GM23248 (cell line): ENCODE measurements around the gene STK25. TPM values are rescaled to one million over a fixed set of nuclear protein-coding genes. Genes with fewer than 3 reads are reported as not detected.
"Not testable (repeated sequence)": the region's sequence is repeated elsewhere in the genome, so short reads cannot be mapped to it uniquely, and the experiment has no call there.

Experiments used
- DNase-seq: peaks from one replicate; pipeline ENCODE4 v3.0.0-alpha.2; 2015
- H2AFZ ChIP-seq: fragments of 200-600 bp; sonication (generic); 2 replicates; pipeline ENCODE4 v1.6.1; 2016; ENCODE audit warnings: antibody characterized with exemption
- H3F3A ChIP-seq: fragments of 200-600 bp; sonication (generic); 2 replicates; pipeline ENCODE4 v1.6.1; 2016; ENCODE audit warnings: mild to moderate bottlenecking, antibody characterized with exemption, mixed run types; ENCODE audit not compliant: insufficient read depth
- H3K27ac ChIP-seq: fragments of 200-600 bp; sonication (generic); 2 replicates; pipeline ENCODE4 v1.5.1; 2016; ENCODE audit warnings: mild to moderate bottlenecking
- H3K27me3 ChIP-seq: fragments of 200-600 bp; sonication (generic); replicated peaks from 2 replicates; pipeline ENCODE4 v1.6.1; 2016; ENCODE audit warnings: mild to moderate bottlenecking; ENCODE audit not compliant: insufficient read depth
- H3K36me3 ChIP-seq: fragments of 200-600 bp; sonication (generic); 2 replicates; pipeline ENCODE4 v1.6.1; 2016; ENCODE audit warnings: low read depth, mild to moderate bottlenecking
- H3K4me1 ChIP-seq: fragments of 200-600 bp; sonication (generic); 2 replicates; pipeline ENCODE4 v1.6.1; 2016; ENCODE audit warnings: mild to moderate bottlenecking; ENCODE audit not compliant: insufficient read depth
- H3K4me2 ChIP-seq: fragments of 200-600 bp; sonication (generic); one replicate; pipeline ENCODE4 v1.6.1; 2016; ENCODE audit warnings: mild to moderate bottlenecking; ENCODE audit not compliant: unreplicated experiment
- H3K4me3 ChIP-seq: fragments of 200-600 bp; sonication (generic); 2 replicates; pipeline ENCODE4 v1.5.1; 2016; ENCODE audit warnings: mild to moderate bottlenecking
- H3K79me2 ChIP-seq: fragments of 200-600 bp; sonication (generic); 2 replicates; pipeline ENCODE4 v1.6.1; 2016; ENCODE audit warnings: mild to moderate bottlenecking; ENCODE audit not compliant: insufficient read depth
- H3K9ac ChIP-seq: fragments of 200-600 bp; sonication (generic); 2 replicates; pipeline ENCODE4 v1.6.1; 2016; ENCODE audit warnings: mild to moderate bottlenecking
- H3K9me2 ChIP-seq: fragments of 200-600 bp; sonication (generic); 2 replicates; pipeline ENCODE4 v1.6.1; 2016; ENCODE audit warnings: mixed run types, mild to moderate bottlenecking, moderate library complexity; ENCODE audit not compliant: insufficient read depth
- H3K9me3 ChIP-seq: fragments of 200-600 bp; sonication (generic); one replicate; pipeline ENCODE4 v1.6.1; 2017; ENCODE audit warnings: low read depth
- H4K20me1 ChIP-seq: fragments of 200-600 bp; sonication (generic); 2 replicates; pipeline ENCODE4 v1.6.0; 2016; ENCODE audit not compliant: insufficient read depth
- EZH2 ChIP-seq: fragments of 200-600 bp; sonication (generic); IDR thresholded peaks from 2 replicates; pipeline ENCODE4 v1.6.1; 2018; ENCODE audit warnings: antibody characterized with exemption, mild to moderate bottlenecking; ENCODE audit not compliant: insufficient read depth, poor library complexity, severe bottlenecking
- EZH2phosphoT487 ChIP-seq: fragments of 200-600 bp; sonication (generic); IDR thresholded peaks from 2 replicates; pipeline ENCODE4 v1.6.1; 2018; ENCODE audit warnings: antibody characterized with exemption, moderate library complexity, mild to moderate bottlenecking, low read depth; ENCODE audit not compliant: insufficient read depth
- WGBS, 2 experiments: methylation state at CpG; one replicate each; pipeline ENCODE4 v1.1.6; 2015 to 2017; ENCODE audit warnings: low lambda C conversion rate in 2 of 2, low coverage in 1 of 2; ENCODE audit errors: missing lambda C conversion rate in 2 of 2; 5-methylcytosine and 5-hydroxymethylcytosine counted together
- in situ Hi-C: fragments of 300-500 bp; cut with MboI; formaldehyde crosslinking; loops from 2 replicates; pipeline ENCODE4 v1.15.0; 2020
- microRNA-seq: library from miRNA; unstranded; fragments of <30 nt; microRNA quantifications from one replicate; pipeline ENCODE4, GENCODE V29; 2016; ENCODE audit warnings: borderline number of aligned reads
- polyA plus RNA-seq: library from polyadenylated mRNA; unstranded; fragments of >200 nt; fragmentation: Nextera tagmentation; extraction: Ambion mirVana; gene quantifications from 2 replicates; pipeline ENCODE4 v1.2.1, GENCODE V29; 2016
- small RNA-seq: library from RNA; depleted of rRNA; stranded (forward); fragments of <200 nt; gene quantifications from one replicate; pipeline ENCODE3, GENCODE V24; 2014; ENCODE audit warnings: low read depth, low replicate concordance
- total RNA-seq: library from RNA; depleted of rRNA; stranded (reverse); fragments of >200 nt; shearing (Covaris generic); gene quantifications from 2 replicates; pipeline ENCODE4 v1.2.3, GENCODE V29; 2014; rRNA removed

Gene STK25
- total and polyA plus RNA-seq, 2 experiments from 2014 or later = 120 to 239 TPM

DNA sequence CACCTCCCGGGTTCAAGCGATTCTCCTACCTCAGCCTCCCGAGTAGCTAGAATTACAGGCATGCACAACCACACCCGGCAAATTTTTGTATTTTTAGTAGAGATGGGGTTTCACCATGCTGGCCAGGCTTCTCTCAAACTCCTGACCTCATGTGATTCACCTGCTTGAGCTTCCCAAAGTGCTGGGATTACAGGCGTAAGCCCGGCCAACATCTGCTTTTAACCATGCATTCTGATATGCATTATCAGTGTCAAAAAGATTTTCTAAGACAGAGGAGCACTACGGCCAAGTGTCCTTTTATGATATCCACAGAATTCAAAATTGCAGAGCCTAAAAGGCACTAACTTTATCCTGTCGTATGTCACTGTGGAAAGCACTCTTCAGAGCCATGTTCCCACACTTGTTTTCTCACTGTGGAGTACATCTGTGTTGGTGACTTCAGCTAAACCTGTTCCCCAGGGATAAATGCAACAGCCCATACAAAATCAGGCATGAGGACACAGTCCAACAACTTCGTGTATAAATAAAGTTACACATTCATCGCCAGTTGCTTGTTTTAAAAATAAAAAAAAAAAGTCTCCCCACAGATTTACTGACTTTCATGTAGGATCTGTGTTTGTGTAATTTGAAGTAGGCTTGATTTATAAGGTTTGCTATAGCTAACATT is 56.4 kb downstream of the STK25 start:
- in situ Hi-C loops = no loop called here
- WGBS, 2 experiments = 92 to 94% methylated on average over 10 of the region's 10 CpGs
- H4K20me1 ChIP-seq = no peaks in the 10 kb centered on the region

DNA sequence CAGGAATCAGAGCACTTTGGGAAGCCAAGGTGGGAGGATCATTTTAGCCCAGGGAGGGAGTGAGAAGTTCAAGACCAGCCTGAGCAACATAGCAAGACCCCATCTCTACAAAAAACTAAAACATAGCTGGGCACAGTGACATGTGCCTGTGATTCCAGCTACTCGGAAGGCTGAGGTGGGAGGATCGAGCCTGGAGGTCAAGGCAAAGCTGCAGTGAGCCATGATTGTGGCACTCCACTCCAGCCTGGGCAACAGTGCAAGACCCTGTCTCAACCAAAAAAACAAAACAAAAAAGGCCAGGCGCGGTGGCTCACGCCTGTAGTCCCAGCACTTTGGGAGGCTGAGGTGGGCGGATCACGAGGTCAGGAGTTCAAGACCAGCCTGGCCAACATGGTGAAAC is 58.3 kb downstream of the STK25 start:
- in situ Hi-C loops, H3F3A ChIP-seq, H3K4me3 ChIP-seq, H3K4me1 ChIP-seq, H2AFZ ChIP-seq, H4K20me1 ChIP-seq, H3K79me2 ChIP-seq, H3K36me3 ChIP-seq, H3K9me2 ChIP-seq, H3K27me3 ChIP-seq, H3K27ac ChIP-seq, H3K4me2 ChIP-seq, DNase-seq, H3K9me3 ChIP-seq, H3K9ac ChIP-seq: not testable (repeated sequence)
- 86 to 100% methylated on average over 6 to 7 of the region's 7 CpGs for WGBS, 2 experiments

More for the DNA sequence above, 56.4 kb downstream of the STK25 start:
- H3K9me2 ChIP-seq = no peaks in the 10 kb centered on the region
- H3K79me2 ChIP-seq = no peaks in the 10 kb centered on the region
- H3K4me2 ChIP-seq = no peak overlapping the region
- H2AFZ ChIP-seq = no peak overlapping the region
- no peak for DNase-seq
- H3K27ac ChIP-seq = no peak overlapping the region
- H3K27me3 ChIP-seq = no peaks in the 10 kb centered on the region
- H3K9ac ChIP-seq = no peak overlapping the region
- no peak overlapping the region for H3K4me3 ChIP-seq
- TF ChIP-seq EZH2phosphoT487 (no peak), EZH2 (no peak)
- H3K36me3 ChIP-seq = no peaks in the 10 kb centered on the region; the same call in 1 of the 2 replicates
- no peaks in the 10 kb centered on the region for H3F3A ChIP-seq
- H3K4me1 ChIP-seq = no peaks in the 10 kb centered on the region
- H3K9me3 ChIP-seq = no peaks in the 10 kb centered on the region

DNA sequence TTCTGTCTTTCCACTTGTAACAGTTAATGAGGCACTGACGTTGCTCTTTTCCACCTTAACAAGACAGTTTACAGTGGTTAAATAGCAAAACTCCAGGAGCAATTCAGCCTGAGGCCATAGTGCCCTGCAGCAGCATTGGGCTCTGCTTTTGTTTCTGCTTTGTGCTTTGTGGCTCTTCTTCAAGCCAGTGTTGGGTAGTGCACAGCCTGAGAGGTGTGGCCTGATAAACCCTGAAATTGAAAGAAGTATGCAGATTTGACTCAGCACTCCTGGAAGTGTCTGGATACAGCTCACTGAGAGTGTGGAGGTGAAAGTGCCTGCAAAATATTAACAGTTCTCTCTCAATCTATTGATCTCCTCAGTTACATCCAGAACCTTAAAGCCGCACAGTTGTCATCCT is 63.0 kb downstream of the STK25 start:
- Histone ChIP-seq H2AFZ (no peak overlapping the region), H3K9me3 (no peaks in the 10 kb centered on the region), H3K4me2 (no peak overlapping the region), H3K27me3 (no peaks in the 10 kb centered on the region), H3F3A (no peaks in the 10 kb centered on the region), H3K4me3 (no peak overlapping the region), H3K4me1 (no peaks in the 10 kb centered on the region), H4K20me1 (no peaks in the 10 kb centered on the region), H3K36me3 (peaks cover 20% of the 10 kb centered on the region; the same call in 1 of the 2 replicates), H3K9ac (no peak overlapping the region), H3K27ac (no peak overlapping the region), H3K9me2 (no peaks in the 10 kb centered on the region), H3K79me2 (no peaks in the 10 kb centered on the region)
- TF ChIP-seq EZH2 (no peak), EZH2phosphoT487 (no peak)
- DNase-seq = no peak
- in situ Hi-C loops = no loop called here
- 74 to 83% methylated on average over 2 of the region's 2 CpGs for WGBS, 2 experiments

DNA sequence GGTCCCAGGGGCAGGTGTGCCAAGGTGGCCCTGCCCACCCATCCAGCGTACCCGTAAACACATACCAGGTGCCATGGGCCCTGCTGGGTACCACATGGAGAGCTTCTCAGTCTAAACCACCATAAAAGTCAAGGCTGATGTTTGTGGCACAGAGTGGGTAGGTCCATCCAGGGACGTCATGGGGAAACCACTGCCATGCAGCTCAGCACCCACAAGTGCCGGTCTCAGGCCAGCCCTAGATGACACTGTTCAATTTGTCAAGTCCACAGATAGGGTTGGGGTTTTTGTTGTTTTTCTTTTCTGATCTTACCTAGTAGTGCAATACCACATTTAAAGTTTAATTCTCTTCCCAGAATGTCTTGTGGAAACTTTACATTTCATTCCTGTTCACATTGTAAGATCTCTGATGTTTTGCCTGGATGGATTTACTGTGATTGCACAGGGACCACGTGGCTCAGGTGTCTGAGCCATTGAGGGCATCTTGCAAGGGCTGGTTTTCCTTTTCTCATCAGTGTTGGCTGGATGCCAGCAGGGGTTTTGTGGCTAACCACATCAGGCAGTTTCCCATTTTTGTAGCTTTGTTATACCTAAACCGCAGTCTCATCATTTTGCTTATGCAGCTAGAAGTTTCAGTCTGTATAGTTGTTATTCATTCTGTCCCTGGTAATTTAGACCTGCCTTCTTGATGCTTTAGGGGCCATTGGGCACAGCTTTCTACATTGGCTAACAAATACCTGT is 64.7 kb downstream of the STK25 start:
- Histone ChIP-seq H3K79me2 (no peaks in the 10 kb centered on the region), H3K4me1 (no peaks in the 10 kb centered on the region), H3K27me3 (no peaks in the 10 kb centered on the region), H3K9ac (no peak overlapping the region), H2AFZ (no peak overlapping the region), H3K9me2 (no peaks in the 10 kb centered on the region), H4K20me1 (no peaks in the 10 kb centered on the region), H3K4me3 (no peak overlapping the region), H3K27ac (no peak overlapping the region), H3K36me3 (peaks cover 20% of the 10 kb centered on the region; the same call in 1 of the 2 replicates), H3K4me2 (no peak overlapping the region), H3F3A (no peaks in the 10 kb centered on the region), H3K9me3 (no peaks in the 10 kb centered on the region)
- 79 to 80% methylated on average over 6 of the region's 6 CpGs for WGBS, 2 experiments
- DNase-seq = peak; percentile 26
- TF ChIP-seq EZH2phosphoT487 (no peak), EZH2 (no peak)
- in situ Hi-C loops = no loop called here

Small RNA genes lying within 50 kb of the gene (microRNA-seq; reads per million reads assigned to microRNA genes)
- not detected for gene MIR3133

Small RNA genes lying within 50 kb of the gene (small RNA-seq; reads per million reads assigned to genes)
- gene MIR3133 = not detected

Other genes with a start within 250 kb of the STK25 start
- gene HDLBP, start 192.9 kb downstream of the STK25 start, total RNA-seq = 707 and 711 TPM in 2 replicates
- gene HDLBP, start 192.9 kb downstream of the STK25 start, polyA plus RNA-seq = 602 and 613 TPM in 2 replicates
- 480 and 499 TPM in 2 replicates for gene SEPTIN2, start 192.7 kb downstream of the STK25 start, total RNA-seq
- 512 and 518 TPM in 2 replicates for gene SEPTIN2, start 192.7 kb downstream of the STK25 start, polyA plus RNA-seq
- 39.0 and 45.9 TPM in 2 replicates for gene FARP2, start 152.3 kb downstream of the STK25 start, total RNA-seq
- gene FARP2, start 152.3 kb downstream of the STK25 start, polyA plus RNA-seq = 30.9 and 39.7 TPM in 2 replicates
- 36.0 and 46.6 TPM in 2 replicates for gene BOK, start 50.2 kb upstream of the STK25 start, total RNA-seq
- 28.0 and 28.1 TPM in 2 replicates for gene BOK, start 50.2 kb upstream of the STK25 start, polyA plus RNA-seq
- gene THAP4, start 128.6 kb upstream of the STK25 start, total RNA-seq = 43.0 and 46.4 TPM in 2 replicates
- gene THAP4, start 128.6 kb upstream of the STK25 start, polyA plus RNA-seq = 52.4 and 53.4 TPM in 2 replicates
- 53.4 and 85.5 TPM in 2 replicates for gene ATG4B, start 129.1 kb upstream of the STK25 start, total RNA-seq
- 65.3 and 67.2 TPM in 2 replicates for gene ATG4B, start 129.1 kb upstream of the STK25 start, polyA plus RNA-seq
- gene DTYMK, start 178.2 kb upstream of the STK25 start, total RNA-seq = 27.9 and 44.6 TPM in 2 replicates
- 78.7 and 82.6 TPM in 2 replicates for gene DTYMK, start 178.2 kb upstream of the STK25 start, polyA plus RNA-seq
- 13.5 and 20.3 TPM in 2 replicates for gene ING5, start 193.5 kb upstream of the STK25 start, total RNA-seq
- gene ING5, start 193.5 kb upstream of the STK25 start, polyA plus RNA-seq = 9.8 and 10.8 TPM in 2 replicates
- gene D2HGDH, start 226.0 kb upstream of the STK25 start, total RNA-seq = 19.1 and 19.6 TPM in 2 replicates
- gene D2HGDH, start 226.0 kb upstream of the STK25 start, polyA plus RNA-seq = 8.3 and 9.7 TPM in 2 replicates